Measurements from ENCODE around the gene CERS6.

DNA sequence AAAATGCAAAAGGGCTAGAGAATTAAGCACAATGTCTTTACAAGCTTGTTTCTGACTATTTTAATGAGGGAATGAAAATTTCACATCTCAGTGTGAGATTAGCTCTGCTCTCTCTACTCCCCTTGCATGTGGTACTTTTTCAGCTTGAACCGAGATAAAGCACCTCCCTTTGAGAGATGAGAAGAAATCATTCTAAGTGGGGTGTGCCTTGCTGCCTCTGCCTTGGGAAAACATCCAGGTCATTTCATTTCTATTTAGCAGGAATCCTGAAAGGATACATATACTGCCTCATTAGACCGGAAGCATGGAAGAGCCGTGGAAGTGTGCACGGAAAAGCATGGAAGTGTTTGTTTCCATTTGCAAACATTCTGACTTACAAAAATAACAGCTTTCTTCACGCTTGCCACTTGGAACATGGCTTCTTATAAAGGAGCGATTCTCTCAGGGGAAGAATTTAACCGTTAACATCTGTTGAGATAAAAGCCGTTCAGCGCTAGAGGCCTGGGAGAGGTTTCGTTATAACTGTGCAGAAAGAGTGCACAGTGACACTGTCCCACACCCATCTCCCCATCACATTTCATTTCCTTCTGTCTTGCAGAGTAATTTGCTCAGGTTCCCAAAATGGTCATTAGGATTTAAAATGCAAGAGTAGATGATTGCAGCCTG lies 363.1 kb downstream of the CERS6 start:
- TF ChIP-seq ZFP41 (tag by site-specific recombination; IDR thresholded peaks at IDR 0.05; ENCODE audit: borderline replicate concordance) (no peak), ZFHX2 (tag by site-specific recombination; conservative IDR thresholded peaks at IDR 0.05) (no peak)
- TF ChIP-seq, protein P1, sequence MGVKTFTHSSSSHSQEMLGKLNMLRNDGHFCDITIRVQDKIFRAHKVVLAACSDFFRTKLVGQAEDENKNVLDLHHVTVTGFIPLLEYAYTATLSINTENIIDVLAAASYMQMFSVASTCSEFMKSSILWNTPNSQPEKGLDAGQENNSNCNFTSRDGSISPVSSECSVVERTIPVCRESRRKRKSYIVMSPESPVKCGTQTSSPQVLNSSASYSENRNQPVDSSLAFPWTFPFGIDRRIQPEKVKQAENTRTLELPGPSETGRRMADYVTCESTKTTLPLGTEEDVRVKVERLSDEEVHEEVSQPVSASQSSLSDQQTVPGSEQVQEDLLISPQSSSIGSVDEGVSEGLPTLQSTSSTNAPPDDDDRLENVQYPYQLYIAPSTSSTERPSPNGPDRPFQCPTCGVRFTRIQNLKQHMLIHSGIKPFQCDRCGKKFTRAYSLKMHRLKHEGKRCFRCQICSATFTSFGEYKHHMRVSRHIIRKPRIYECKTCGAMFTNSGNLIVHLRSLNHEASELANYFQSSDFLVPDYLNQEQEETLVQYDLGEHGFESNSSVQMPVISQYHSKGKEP (tag by site-specific recombination; IDR thresholded peaks at IDR 0.05): no peak
